CD14-positive monocyte (primary cell): ENCODE results near the gene PDE4B. TPM values are rescaled to one million over a fixed set of nuclear protein-coding genes. Genes with fewer than 3 reads are reported as not detected.
A peak's percentile ranks its signal among the peaks of the same experiment; 100 is the strongest.

Experiments used
- DNase-seq, 3 donors: peaks; one replicate each; pipeline ENCODE4 v3.0.0-alpha.2; 2011 to 2022
- H2AFZ ChIP-seq: 2 replicates; pipeline ENCODE4 v1.6.0; 2012; ENCODE audit warnings: mild to moderate bottlenecking, low read depth, low read length, inconsistent platforms; ENCODE audit not compliant: insufficient read depth, poor library complexity, severe bottlenecking
- H3K27ac ChIP-seq, 2 donors: 1 replicate in 1 of 2; 2 replicates in 1 of 2; pipeline ENCODE4 v1.5.1; 2012 to 2013; ENCODE audit warnings: low read length in 2 of 2, control low read depth in 1 of 2, inconsistent platforms in 1 of 2, low read depth in 1 of 2, mild to moderate bottlenecking in 1 of 2
- H3K27me3 ChIP-seq, 2 donors: one replicate each; pipeline versions ENCODE4 v1.6.0 to v1.6.1; 2011 to 2013; ENCODE audit warnings: low read length in 2 of 2; ENCODE audit not compliant: control insufficient read depth in 2 of 2, insufficient read depth in 2 of 2
- H3K36me3 ChIP-seq, 2 donors: replicated peaks in 1 of 2; 1 replicate in 1 of 2; 2 replicates in 1 of 2; pipeline versions ENCODE4 v1.5.1 to v1.6.1; 2012 to 2013; ENCODE audit warnings: low read length in 2 of 2, control low read depth in 1 of 2, inconsistent platforms in 1 of 2, mild to moderate bottlenecking in 1 of 2; ENCODE audit not compliant: insufficient read depth in 2 of 2, control insufficient read depth in 1 of 2
- H3K4me1 ChIP-seq, 2 donors: 1 replicate in 1 of 2; 2 replicates in 1 of 2; pipeline versions ENCODE4 v1.5.1 to v1.6.1; 2012 to 2013; ENCODE audit warnings: low read length in 2 of 2, control low read depth in 1 of 2, inconsistent platforms in 1 of 2, mild to moderate bottlenecking in 1 of 2, moderate library complexity in 1 of 2; ENCODE audit not compliant: insufficient read depth in 2 of 2, control insufficient read depth in 1 of 2
- H3K4me2 ChIP-seq: replicated peaks from 2 replicates; pipeline ENCODE3; 2012; ENCODE audit warnings: low read length, moderate library complexity, mild to moderate bottlenecking; ENCODE audit not compliant: poor library complexity, severe bottlenecking; ENCODE audit errors: extremely low read depth
- H3K4me3 ChIP-seq, 3 experiments: fragments of 200-600 bp in 1 of 3; sonication (generic) in 1 of 3; replicated peaks in 1 of 3; 1 replicate in 2 of 3; 2 replicates in 1 of 3; pipeline ENCODE4 v1.5.1; 2011 to 2013; ENCODE audit warnings: low read length in 3 of 3, mild to moderate bottlenecking in 3 of 3, control low read depth in 2 of 3, low read depth in 2 of 3, inconsistent platforms in 1 of 3, moderate library complexity in 1 of 3
- H3K79me2 ChIP-seq: 2 replicates; pipeline ENCODE4 v1.6.0; 2012; ENCODE audit warnings: mild to moderate bottlenecking, control low read depth, inconsistent platforms, low read length, moderate library complexity; ENCODE audit not compliant: insufficient read depth
- H3K9ac ChIP-seq: 2 replicates; pipeline ENCODE4 v1.6.0; 2017; ENCODE audit warnings: low read length, mild to moderate bottlenecking; ENCODE audit not compliant: insufficient read depth, poor library complexity, severe bottlenecking
- H3K9me3 ChIP-seq, 2 donors: replicated peaks in 1 of 2; 1 replicate in 1 of 2; 2 replicates in 1 of 2; pipeline versions ENCODE4 v1.5.1 to v1.6.1; 2012 to 2013; ENCODE audit warnings: low read length in 2 of 2, control low read depth in 1 of 2; ENCODE audit not compliant: control insufficient read depth in 1 of 2, insufficient read depth in 1 of 2
- H4K20me1 ChIP-seq: 2 replicates; pipeline ENCODE4 v1.6.0; 2012; ENCODE audit warnings: mild to moderate bottlenecking, low read length, control low read depth, moderate library complexity; ENCODE audit not compliant: insufficient read depth
- H3K27ac Mint-ChIP-seq, 7 donors: one replicate each; pipeline ENCODE4 v1.8.0; 2020; ENCODE audit warnings: mild to moderate bottlenecking in 7 of 7, mixed read lengths in 7 of 7, moderate library complexity in 6 of 7, inconsistent platforms in 2 of 7
- H3K27me3 Mint-ChIP-seq, 3 donors: one replicate each; pipeline ENCODE4 v1.8.0; 2021 to 2022; ENCODE audit warnings: low read depth in 3 of 3, mild to moderate bottlenecking in 3 of 3, mixed read lengths in 3 of 3, moderate library complexity in 3 of 3, inconsistent platforms in 1 of 3
- H3K36me3 Mint-ChIP-seq, 2 donors: one replicate each; pipeline ENCODE4 v1.8.0; 2020; ENCODE audit warnings: mixed read lengths in 2 of 2, inconsistent platforms in 1 of 2, mild to moderate bottlenecking in 1 of 2
- H3K4me1 Mint-ChIP-seq: one replicate; pipeline ENCODE4 v1.8.0; 2020; ENCODE audit warnings: mild to moderate bottlenecking, mixed read lengths
- H3K4me3 Mint-ChIP-seq, 2 donors: one replicate each; pipeline ENCODE4 v1.8.0; 2020; ENCODE audit warnings: mild to moderate bottlenecking in 2 of 2, mixed read lengths in 2 of 2, moderate library complexity in 1 of 2
- H3K9me3 Mint-ChIP-seq, 7 donors: one replicate each; pipeline ENCODE4 v1.8.0; 2020 to 2022; ENCODE audit warnings: mixed read lengths in 7 of 7, mild to moderate bottlenecking in 6 of 7, moderate library complexity in 6 of 7, inconsistent platforms in 2 of 7
- CTCF ChIP-seq: fragments of 200-600 bp; IDR thresholded peaks from one replicate; pipeline ENCODE4 v1.8.0; 2022; ENCODE audit warnings: antibody characterized with exemption, mild to moderate bottlenecking
- WGBS: methylation state at CpG from one replicate; pipeline ENCODE4 v1.1.5; 2013; ENCODE audit warnings: missing lambda C conversion rate; ENCODE audit not compliant: insufficient coverage; 5-methylcytosine and 5-hydroxymethylcytosine counted together
- intact Hi-C, 2 donors: fragments of 100-400 bp; cut with micrococcal nuclease; formaldehyde crosslinking; loops; one replicate each; pipeline versions ENCODE4 v1.15.0 to v1.15.1; 2023
- polyA plus RNA-seq, 3 donors: library from polyadenylated mRNA; depleted of rRNA in 1 of 3; unstranded in 2 of 3; stranded (reverse) in 1 of 3; fragments of 300-500 nt in 2 of 3; fragments of >200 nt in 1 of 3; fragmentation: Illumina TruSeq in 2 of 3; gene quantifications; 1 replicate in 2 of 3; 2 replicates in 1 of 3; pipeline ENCODE4 v1.2.3, GENCODE V29; 2012 to 2021

Gene PDE4B
- polyA plus RNA-seq, 3 donors: 17.2 to 52.8 (median 25.2) TPM

- H3K79me2 ChIP-seq: no peaks in the 10 kb centered on the region
- Mint-ChIP-seq H3K4me1 (peaks cover 16% of the 10 kb centered on the region), H3K4me3 (no peak overlapping the region), H3K9me3 (peaks cover 0 to 5% (median 0%) of the 10 kb centered on the region in 7 donors), H3K27me3 (no peaks in the 10 kb centered on the region), H3K36me3 (no peaks in the 10 kb centered on the region), H3K27ac (no peak overlapping the region)
- H3K4me1 ChIP-seq: peaks cover 14 to 29% of the 10 kb centered on the region in 2 donors
- no peak overlapping the region for H3K27ac ChIP-seq
- H4K20me1 ChIP-seq: no peaks in the 10 kb centered on the region
- H3K4me2 ChIP-seq: no peak overlapping the region
- H2AFZ ChIP-seq: peak overlapping the region; percentile 1
- H3K27me3 ChIP-seq: no peaks in the 10 kb centered on the region
- H3K9me3 ChIP-seq: no peaks in the 10 kb centered on the region
- no peak for TF ChIP-seq CTCF
- no peaks in the 10 kb centered on the region for H3K36me3 ChIP-seq
- no peak overlapping the region for H3K9ac ChIP-seq
- no peak overlapping the region for H3K4me3 ChIP-seq
- WGBS: 100% methylated on average over 2 of the region's 6 CpGs
- intact Hi-C loops: no loop called here
- no peak for DNase-seq
Measured at GRCh38 chr1:66311628-66312027, 518.9 kb downstream of the PDE4B start.

- H3K27me3 ChIP-seq: no peaks in the 10 kb centered on the region
- H4K20me1 ChIP-seq: no peaks in the 10 kb centered on the region
- no peaks in the 10 kb centered on the region for H3K79me2 ChIP-seq
- H3K27ac ChIP-seq: no peak overlapping the region
- no peaks in the 10 kb centered on the region for H3K36me3 ChIP-seq
- no peak for DNase-seq
- Mint-ChIP-seq H3K36me3 (no peaks in the 10 kb centered on the region), H3K4me1 (peaks cover 23% of the 10 kb centered on the region), H3K27ac (no peak overlapping the region), H3K9me3 (peaks cover 0 to 5% (median 0%) of the 10 kb centered on the region in 7 donors), H3K27me3 (no peaks in the 10 kb centered on the region), H3K4me3 (no peak overlapping the region)
- H3K4me2 ChIP-seq: no peak overlapping the region
- H3K4me1 ChIP-seq: peaks cover 21 to 37% of the 10 kb centered on the region in 2 donors
- TF ChIP-seq CTCF: no peak
- H3K4me3 ChIP-seq: no peak overlapping the region
- no peak overlapping the region for H3K9ac ChIP-seq
- 34% methylated on average over 3 of the region's 4 CpGs for WGBS
- H2AFZ ChIP-seq: peak overlapping the region; percentile 1
- intact Hi-C loops: no loop called here
- H3K9me3 ChIP-seq: no peaks in the 10 kb centered on the region
Measured at GRCh38 chr1:66312271-66312990, 519.7 kb downstream of the PDE4B start.
